ENCODE measurements around the gene LAD1.

The LAD1 gene, protein sequence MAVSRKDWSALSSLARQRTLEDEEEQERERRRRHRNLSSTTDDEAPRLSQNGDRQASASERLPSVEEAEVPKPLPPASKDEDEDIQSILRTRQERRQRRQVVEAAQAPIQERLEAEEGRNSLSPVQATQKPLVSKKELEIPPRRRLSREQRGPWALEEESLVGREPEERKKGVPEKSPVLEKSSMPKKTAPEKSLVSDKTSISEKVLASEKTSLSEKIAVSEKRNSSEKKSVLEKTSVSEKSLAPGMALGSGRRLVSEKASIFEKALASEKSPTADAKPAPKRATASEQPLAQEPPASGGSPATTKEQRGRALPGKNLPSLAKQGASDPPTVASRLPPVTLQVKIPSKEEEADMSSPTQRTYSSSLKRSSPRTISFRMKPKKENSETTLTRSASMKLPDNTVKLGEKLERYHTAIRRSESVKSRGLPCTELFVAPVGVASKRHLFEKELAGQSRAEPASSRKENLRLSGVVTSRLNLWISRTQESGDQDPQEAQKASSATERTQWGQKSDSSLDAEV

DNA sequence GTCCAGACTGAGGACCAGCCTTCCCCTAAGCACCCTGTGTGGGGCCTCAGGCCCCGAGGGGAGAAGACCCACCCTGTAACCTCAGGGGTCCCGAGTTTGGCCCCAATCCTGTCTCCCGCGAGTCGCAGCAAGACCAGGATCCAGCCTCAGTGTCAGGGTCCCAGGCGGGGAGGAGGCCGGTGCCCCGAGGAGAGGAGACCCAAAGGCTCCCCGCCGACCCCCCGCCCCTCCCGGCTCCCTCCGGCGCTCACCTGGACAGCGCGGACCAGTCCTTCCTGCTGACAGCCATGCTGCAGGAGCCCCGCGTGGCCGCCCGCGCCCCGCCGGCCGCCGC, at the start of gene LAD1:
Gene LAD1, minus strand, starts transcription at position 307 of the 334 bp plus-strand sequence. Its CDS starts 18 bp downstream, at position 289.
- DNase-seq = no peak

DNA sequence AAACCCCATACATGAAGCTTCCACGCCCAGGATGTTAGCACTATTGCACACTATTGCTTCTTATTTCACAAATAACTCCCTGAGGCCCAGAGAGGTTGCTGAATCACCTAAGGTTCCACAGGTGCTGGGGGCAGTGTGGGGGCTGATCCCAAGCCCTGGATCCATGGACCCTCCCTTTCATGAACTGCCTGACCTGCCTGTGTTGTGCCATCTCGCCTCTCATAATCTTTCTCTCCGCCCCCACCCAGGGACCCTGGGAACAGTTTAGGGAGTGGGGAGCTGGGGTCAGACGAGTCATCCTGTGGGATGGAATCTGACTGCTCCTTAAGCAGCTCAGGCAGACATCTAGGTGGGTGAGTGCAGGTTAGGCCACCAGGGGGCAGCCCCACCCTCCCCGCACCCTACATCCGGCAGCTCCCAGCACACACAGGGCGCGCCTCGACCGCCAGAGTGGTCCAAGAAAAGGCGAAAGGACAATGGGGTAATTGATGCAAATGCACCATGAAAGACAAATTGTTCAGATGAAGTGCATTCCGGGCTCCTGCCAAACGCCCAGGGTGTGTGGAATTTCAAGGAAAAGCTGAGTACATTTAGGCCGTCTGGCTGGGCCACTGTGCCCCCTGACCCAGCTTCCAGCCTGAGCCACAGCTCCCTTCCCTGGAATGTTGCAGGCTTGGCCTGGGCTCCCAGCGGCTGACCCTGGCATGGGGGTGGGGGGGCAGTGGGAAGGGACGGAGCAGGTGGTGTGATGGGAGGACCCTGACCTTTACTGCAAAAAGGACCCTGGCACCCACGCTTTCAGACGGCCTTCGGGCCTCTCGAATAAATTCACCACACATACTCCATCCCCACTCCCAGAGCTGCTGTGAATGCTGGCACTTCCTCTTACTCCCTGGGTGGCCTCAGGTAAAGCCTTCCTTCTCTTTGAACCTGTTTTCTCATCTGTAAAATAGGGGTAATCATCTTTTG, 49.1 kb upstream of the LAD1 start:
- peak; percentile 87 to 94 for DNase-seq

DNA sequence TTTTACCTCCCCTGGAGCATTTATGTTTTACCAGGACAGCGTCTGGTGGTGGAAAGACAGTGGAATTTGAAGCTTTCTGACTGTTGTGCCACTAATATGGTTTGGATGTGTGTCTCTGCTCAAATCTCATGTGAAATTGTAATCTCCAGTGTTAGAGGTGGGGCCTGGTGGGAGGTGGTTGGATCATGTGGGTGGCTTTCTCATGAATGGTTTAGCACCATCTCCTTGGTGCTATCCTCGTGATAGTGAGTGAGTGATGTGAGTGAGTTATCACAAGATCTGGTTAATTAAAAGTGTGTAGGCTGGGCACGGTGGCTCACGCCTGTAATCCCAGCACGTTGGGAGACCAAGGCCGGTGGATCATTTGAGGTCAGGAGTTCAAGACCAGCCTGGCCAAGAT, 46.2 kb upstream of the LAD1 start:
- DNase-seq = no peak

DNA sequence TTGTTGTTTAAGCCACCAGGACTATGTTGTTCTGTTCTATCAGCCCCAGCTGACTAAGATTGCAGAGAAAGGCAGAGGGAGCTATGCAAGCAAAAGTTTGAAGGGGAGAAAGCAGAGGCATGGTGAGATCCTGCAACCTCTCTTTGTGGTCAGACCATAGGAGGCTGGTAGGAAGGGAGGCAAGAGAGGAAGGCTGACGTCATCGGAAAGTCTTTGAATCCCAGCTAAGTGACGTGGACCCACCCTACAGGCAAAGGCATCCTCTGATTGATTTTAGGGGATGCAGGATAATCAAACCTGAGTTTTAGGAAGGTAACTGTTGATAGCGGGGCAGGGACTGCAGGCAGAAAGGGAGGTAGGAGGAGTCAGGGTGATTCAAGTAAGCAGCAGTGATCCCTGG, 45.7 kb upstream of the LAD1 start:
- no peak for DNase-seq

DNA sequence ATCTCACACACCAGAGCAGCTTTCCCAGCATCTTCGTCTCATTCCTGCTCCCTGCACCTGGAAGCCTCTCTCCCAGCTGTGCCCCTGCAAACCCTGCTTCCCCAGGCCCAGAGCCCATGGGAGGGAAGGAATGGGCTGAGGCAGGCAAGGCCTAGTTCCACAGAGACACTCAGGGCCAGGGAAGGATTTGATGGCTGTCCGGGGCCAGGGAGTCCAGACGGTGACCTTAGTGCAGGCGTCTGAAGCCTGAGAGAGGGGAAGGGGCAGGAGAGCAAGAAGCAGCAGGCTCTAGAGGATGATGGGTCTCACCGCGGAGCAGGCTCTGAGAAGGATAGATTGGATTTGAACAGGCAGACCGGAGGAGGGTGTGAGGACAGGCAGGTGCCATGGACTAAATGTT, 44.6 kb upstream of the LAD1 start:
- DNase-seq = no peak

DNA sequence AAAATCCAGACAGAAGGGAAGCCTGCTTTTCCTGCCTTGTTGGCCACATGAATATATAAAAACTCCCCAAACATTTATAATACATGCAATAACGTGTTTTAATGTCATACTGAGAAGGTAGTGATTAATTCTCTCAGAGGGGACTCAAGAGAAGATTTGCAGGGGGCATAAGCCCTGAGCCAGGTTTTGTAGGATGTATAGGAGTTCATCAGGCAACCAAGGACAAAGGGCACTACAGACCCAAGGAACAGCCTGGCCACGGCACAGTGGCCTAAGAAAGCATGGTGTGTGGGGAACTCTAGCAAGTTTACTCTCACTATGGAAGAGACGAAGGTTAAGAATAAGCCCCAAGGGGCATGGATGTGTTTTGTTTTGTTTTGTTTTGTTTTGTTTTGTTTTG, 37.8 kb upstream of the LAD1 start:
- DNase-seq = no peak

DNA sequence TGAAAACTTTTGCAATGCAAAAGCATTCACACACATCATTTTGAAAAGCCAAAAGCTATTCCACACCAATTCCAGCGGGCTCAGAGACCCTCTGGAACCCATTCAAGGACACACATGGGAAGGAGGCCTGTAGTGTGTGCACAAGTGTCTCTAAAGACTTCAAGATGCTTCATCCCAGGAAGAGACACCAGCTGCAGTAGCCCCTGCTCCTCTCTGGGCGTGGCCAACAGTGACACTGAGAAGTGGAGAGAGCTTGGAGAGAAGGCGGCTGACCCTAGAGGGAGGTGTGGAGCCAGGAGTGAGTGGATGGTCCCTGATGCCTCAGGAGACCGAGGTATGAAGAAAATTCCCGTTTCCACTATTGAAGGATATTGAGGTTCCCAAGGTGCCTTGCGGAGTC, 37.3 kb upstream of the LAD1 start:
- no peak for DNase-seq

DNA sequence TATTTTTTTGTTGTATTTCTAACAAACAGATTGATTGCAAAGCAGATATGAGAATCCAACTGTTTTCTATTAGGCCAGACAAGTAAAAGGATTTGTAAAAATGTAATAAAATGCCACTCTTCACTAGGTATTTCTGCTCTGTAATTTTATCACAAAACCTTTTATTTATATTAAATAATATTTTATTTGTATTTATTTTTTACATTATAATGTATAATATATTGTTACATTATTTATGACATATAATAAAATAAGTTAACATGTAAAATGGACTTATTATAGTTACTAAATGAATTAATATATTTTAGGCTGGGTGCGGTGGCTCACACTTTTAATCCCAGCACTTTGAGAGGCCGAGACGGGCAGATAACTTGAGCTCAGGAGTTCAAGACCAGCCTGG, 35.1 kb upstream of the LAD1 start:
- no peak for DNase-seq

DNA sequence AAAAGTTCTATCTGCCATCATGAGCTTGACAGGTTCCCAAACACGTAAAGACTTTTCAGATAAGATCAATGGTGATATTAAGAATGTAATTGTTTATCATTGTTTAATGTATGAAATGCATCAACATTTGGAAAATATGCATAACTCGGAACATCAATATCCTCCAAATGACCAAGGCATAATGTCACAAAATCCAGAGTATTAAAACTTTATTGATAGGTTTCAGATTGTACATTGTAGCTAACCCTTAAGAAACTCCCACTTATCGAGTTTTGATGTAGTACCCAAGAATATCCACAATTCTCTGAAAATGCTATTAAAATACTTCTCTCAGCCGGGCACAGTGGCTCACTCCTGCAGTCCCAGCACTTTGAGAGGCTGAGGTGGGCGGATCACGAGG, 34.5 kb upstream of the LAD1 start:
- no peak for DNase-seq

DNA sequence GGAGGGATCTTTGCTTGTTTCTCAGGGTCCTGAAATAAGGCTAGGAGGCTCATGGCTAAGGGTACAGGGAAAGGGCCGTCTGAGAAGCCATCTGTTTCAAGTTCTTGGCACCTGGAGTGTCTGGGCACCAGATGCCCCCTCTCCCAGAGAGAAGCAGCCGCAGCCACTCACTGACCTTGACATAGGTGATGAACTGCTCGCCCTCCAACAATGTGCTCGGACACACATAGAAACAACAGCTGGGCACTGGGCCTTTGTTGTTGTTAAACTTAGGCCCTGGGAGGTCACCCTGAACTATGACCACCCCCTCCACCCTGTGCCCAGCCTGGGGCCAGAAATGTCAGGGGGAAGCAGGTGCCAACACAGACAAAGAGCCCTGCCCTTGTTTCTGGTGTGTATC, 31.7 kb upstream of the LAD1 start:
- no peak for DNase-seq

DNA sequence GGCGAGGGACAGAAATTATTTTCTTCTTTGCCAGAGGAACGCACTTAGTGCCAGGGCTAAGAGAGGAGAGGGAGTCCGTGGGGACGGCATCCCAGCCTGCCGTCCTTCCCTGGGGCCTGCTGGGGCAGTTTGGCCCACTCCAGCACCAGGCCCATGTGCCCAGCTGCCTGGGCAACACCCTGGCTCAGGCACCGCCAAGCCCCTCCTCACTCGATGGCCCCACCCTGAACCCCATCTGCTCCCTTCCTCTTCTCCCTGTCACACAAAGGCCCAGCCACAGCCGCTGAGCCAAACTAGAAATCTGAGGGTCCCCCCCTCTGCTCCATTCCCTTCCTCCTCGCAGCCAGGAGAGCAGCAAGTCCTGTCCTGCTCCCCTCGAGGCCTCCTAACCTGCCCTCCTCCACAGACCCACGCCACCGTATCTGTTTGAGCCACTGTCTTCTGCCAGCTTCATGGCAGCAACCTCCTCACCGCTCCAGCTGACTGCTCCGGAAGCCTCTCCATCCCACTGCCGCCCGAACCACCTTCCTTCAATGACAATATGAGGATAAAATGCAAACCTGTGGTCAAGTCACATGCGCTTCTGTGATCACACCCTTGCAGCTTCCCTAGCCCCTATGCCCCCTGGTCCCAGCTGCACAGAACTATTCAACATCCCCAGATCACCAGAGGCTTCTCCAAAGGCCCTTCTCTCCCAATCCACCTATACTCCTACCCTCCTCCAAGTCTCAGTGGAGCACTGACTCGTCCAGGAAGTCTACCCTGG, 30.8 kb upstream of the LAD1 start:
- no peak for DNase-seq

DNA sequence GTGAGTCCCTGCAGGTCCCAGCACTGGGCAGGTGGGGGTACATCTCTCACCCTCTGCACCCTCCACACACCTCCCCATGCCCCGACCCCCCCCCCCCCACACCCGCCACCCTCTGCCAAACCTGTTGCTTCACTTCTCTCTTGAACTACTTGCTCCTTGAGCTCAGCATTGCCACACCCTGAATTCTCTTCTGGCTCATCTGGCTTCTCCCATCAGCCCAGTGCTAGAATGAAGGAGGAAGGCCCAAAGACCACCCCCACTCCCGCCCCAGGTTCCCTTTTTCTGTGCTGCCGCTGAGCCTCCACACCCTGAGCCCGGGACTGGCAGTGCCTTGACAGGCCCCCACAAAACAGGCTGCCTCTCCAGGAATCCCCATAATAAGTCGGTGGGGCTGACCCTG, 28.8 kb upstream of the LAD1 start:
- DNase-seq = no peak

DNA sequence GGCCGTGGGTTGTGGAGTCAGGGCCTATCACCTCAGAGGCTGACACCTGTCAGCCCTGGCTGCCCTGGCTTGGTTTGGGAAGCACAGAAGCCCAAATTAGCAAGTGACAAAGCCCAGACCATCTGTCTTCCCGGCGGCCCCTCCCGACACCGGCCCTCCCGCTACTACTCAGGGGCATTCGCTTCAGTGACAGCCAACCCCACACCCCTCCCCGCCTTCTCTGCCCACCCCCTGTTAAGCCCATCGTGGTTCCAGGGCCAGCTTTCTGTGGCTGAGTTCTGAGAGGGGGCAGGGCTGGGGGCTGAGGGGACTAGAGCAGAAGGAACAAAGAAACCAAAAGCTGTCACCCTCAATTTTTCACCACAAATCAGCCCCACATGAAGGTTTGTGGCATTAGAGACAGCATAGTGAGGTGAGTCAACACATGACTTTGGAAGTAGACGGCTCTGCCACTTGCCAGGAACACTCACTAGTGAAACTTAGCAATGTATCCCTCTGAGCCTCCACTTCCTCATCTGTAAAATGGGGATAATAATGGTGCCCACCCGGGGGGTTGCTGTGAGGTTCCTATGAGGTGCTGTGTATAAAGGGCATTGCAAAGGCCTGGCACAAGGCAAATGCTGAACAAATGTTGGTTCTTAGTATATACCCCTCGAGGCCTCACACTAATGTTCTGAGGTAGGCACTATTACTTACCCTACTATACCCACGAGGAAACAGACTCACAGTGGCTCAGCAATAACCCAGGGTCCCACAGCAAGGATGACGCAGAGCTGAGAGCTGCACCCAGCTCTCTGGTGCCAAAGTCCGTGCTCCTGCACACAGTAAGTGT, 27.6 kb upstream of the LAD1 start:
- DNase-seq = no peak

DNA sequence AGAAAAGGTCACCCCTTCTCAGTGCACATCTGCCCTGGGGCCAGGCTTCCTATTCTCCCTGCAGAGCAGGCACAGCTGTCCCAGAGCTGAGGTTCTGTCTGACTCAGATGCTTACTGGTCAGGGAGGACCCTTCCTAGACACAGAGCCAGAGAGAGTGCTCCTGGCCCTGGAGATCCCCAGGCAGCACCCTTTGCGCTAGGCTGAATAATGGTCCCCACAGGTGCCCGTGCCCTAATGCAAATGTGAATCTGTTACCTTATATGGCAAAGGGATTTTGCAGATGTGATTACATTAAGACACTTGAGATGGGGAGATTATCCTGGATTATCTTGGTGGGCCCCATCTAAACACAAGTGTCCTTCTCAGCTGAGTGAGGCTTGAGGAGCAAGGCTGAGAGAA, 25.0 kb upstream of the LAD1 start:
- no peak for DNase-seq

DNA sequence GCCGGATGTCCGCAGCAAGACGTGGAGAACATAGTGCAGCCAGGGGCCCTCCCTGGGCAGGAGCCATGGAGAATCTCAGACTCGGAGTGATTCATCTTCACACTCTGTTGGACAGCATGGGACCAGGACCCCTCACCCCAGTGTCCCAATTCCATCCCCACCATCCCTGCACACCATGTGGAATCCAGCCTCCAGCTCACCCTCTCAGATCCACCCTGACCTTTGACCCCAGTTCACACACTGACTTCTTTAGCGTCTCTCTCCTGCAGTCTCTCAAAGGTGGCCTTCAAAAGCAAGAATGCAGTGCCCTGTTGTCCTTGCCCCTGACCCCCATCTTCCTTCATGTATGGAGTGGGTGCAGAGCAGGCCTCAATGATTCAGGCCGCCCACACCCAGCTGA, 24.5 kb upstream of the LAD1 start:
- no peak for DNase-seq

DNA sequence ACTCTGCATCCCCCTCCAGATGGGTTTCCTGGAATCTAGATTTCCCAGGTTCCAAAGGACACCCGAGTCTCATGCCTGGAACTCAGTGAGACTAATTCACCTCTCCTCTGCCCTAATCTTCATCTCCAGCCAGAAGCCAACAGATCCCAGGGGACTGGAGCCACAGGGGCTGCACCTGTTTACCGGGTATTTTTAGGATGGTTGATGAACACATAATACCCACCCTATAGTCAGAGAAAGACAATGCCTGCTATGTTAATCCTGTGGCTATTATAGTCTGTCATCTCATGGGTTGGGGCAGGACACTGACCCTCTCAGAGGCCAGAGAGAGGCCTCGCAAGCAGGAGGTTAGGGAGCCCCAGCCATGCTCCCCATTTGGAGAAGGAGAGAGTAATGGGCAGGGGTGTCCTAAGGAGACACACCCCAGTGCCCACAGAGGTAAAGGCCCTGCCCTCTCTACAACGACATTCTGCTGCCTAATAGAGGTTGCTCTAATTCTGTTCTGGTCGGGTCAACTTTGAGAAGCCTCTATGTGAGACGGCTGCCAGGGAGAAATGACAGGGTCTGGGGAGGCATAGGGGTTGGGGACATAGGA, 23.4 kb upstream of the LAD1 start:
- DNase-seq = no peak

DNA sequence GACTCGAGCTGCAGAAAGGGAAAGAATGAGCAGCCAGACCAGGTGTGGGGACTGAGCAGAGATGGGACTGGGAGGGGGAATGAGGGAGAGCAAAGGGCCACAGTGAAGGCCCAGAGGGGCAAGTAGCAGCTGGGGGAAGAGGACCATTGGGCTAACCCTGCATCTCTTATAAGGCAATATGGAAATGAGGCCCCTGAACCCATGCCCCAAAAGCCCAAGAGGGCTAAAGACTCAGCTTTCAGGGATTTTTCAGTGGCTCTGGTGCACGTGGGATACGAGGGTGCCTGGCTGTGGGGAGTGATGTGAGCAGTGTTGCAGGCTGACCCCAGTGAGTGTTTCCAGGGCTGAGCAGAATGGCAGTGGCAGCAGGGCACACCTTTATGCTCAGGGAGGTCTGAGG, 22.9 kb upstream of the LAD1 start:
- DNase-seq = no peak

DNA sequence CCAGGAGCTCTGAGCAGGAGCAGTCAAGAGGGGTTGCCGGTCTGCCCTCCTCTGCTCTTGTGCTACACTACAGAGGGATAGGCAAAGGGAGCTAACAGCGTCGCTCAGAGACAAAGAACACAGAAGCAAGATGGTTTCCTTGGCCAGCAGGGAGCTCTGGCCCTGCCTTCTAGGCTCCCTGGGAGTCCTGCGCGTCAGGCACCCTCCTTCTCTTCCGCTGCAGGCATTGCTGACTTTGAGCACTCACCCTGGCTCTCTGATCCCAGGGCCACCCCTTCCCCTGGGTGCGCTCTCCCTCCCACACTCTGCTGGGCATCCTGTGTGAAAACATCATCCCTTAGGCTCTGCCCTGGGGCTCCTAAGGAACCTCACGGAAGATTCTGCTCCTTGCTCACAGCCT, 21.9 kb upstream of the LAD1 start:
- DNase-seq = no peak

DNA sequence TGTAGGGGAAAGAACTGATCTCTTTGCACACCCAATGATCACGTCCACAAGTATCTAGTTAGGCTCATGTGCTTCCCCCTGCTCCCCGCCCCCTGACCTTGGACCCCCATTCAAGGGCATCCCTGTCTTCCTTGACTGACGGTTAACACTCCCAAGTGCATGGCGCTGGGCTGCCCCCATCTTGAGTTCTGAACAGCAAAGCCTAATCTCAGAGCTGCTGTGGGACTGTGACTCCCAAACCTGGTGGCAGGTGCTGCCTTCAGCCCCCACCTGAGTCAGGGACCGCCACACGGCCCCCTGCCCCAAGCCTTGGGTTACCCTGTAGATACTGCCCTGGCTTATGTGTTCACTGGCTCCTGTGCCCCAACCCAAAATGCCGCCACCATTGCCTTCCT, 21.5 kb upstream of the LAD1 start:
- DNase-seq = no peak

DNA sequence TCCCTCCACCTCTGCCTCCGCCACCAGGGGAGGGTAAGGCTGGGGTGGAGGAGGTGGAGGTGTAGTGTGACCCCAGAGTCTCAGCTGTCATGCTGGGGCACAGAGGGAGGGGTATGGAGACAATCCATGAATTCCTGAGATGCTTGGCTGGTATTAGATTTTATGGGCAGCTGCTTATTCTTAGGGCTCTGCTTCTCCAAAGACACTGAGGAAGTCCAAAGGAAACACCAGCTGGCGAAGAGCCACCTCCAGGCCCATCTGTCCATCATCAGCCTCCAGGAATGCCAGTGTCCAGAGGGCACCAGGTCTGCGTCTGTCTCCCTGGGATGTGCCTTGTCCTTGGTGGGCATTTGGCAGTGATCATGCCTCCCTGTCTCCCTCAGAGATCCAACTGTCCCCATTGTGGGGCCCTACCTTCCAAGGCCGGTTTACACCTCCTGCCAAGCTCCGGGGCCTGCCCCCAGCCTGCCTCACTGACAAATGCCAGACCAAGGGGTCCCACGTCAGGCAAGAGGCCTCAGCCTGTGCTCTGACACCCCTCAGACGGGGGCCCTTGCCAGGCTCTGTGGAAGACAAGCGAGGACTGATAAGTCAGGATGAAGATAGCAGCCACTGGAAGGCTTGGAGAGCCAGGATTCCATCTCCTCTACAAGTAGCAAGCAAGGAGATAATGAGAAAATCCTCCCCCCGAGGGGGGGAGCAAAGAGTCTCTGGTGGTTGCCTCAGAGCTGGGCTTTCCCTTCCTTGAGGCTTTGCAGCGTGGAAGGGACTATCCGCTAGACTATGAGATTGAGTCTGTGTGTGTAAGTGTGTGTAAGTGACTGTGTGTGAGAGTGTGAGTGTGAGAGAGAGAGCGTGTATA, 20.9 kb upstream of the LAD1 start:
- DNase-seq = no peak

DNA sequence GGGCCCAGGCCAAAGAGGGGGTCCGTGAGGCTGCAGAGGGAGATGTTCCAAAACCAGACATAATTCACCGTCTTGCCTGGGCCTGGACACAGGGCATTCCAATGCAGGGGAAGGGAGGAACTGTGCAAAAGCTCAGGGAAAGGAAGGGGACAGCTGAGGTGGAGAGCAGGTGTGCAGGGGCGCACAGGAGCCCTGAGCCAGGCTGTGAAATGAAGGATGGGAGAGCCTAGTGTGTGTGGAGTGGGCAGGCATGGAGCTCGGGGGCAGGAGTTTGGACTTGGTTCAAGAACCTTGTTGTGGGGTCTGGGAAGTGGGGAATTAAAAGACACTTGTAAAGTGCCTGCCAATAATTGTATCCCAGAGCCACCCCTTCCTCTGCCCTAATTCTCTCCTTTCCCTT, 20.1 kb upstream of the LAD1 start:
- DNase-seq = no peak
